GM12878 (cell line): ENCODE measurements around the gene SSB. TPM values are rescaled to one million over a fixed set of nuclear protein-coding genes. Genes with fewer than 3 reads are reported as not detected.

Experiments used
- ATAC-seq: fragments of 200-7000 bp; cut with Tn5 transposase; 3 replicates; pipeline ENCODE4 v1.9.1; 2020; ENCODE audit warnings: mild to moderate bottlenecking, moderate library complexity
- BruUV-seq: library from RNA; stranded (reverse); fragments of 400-500 nt; replicated peaks from 2 replicates; lab custom pipeline; 2021; lab: Mats Ljungman, UMichigan
- CTCF ChIA-PET: fragments of 300-600 bp; sonication (Branson Sonifier 250); formaldehyde crosslinking; extraction: SDS; loops from one replicate; lab custom pipeline; 2021; ENCODE audit warnings: inconsistent platforms; lab: Yijun Ruan, JAX
- POLR2A ChIA-PET: fragments of 350-600 bp; formaldehyde crosslinking; extraction: SDS; loops from one replicate; lab custom pipeline; 2021; ENCODE audit warnings: inconsistent platforms; lab: Charles Lee
- RAD21 ChIA-PET: fragments of 300-600 bp; sonication (Branson Sonifier 250); formaldehyde crosslinking; loops from one replicate; lab custom pipeline; 2023; ENCODE audit warnings: antibody characterized with exemption; ENCODE audit not compliant: unreplicated experiment; lab: Charles Lee
- SMC1A ChIA-PET: fragments of 300-600 bp; sonication (Branson Sonifier 250); formaldehyde crosslinking; loops from one replicate; lab custom pipeline; 2023; ENCODE audit not compliant: unreplicated experiment, uncharacterized antibody; lab: Charles Lee
- DNase-seq: peaks from one replicate; pipeline ENCODE4 v3.0.0-alpha.2; 2011; ENCODE audit warnings: low read depth, low spot score
- FAIRE-seq: peaks from 3 replicates; lab custom pipeline; 2011; peaks lifted over from hg19 to GRCh38; lab: Jason Lieb, UNC
- H2AFZ ChIP-seq: 2 replicates; pipeline ENCODE4 v1.6.0; 2011; ENCODE audit warnings: low read depth, low read length, control low read depth; ENCODE audit not compliant: control insufficient read depth
- H3K27ac ChIP-seq: 2 replicates; pipeline ENCODE4 v1.5.1; 2011; ENCODE audit warnings: control low read depth; ENCODE audit not compliant: control insufficient read depth, insufficient read depth
- H3K27me3 ChIP-seq, 2 experiments: replicated peaks in 1 of 2; 2 replicates each; pipeline versions ENCODE4 v1.6.0 to v1.6.1; 2011; ENCODE audit warnings: low read length in 1 of 2; ENCODE audit not compliant: control insufficient read depth in 2 of 2, insufficient read depth in 2 of 2
- H3K36me3 ChIP-seq, 2 experiments: 2 replicates each; pipeline ENCODE4 v1.5.1; 2011; ENCODE audit warnings: low read length in 1 of 2; ENCODE audit not compliant: control insufficient read depth in 2 of 2, insufficient read depth in 2 of 2
- H3K4me1 ChIP-seq: 2 replicates; pipeline ENCODE4 v1.6.1; 2011; ENCODE audit warnings: mild to moderate bottlenecking, low read length, moderate library complexity, mixed read lengths; ENCODE audit not compliant: control insufficient read depth, insufficient read depth
- H3K4me2 ChIP-seq: 2 replicates; pipeline ENCODE4 v1.6.0; 2011; ENCODE audit warnings: control low read depth; ENCODE audit not compliant: control insufficient read depth, insufficient read depth
- H3K4me3 ChIP-seq: fragments of 200-600 bp; sonication (generic); 2 replicates; pipeline ENCODE4 v1.5.1; 2016
- H3K79me2 ChIP-seq: 2 replicates; pipeline ENCODE4 v1.6.0; 2011; ENCODE audit warnings: low read length; ENCODE audit not compliant: control insufficient read depth, insufficient read depth
- H3K9ac ChIP-seq: 2 replicates; pipeline ENCODE4 v1.8.0; 2011; ENCODE audit warnings: low read length, control low read depth, mixed read lengths; ENCODE audit not compliant: control insufficient read depth, insufficient read depth
- H3K9me3 ChIP-seq: replicated peaks from 3 replicates; pipeline ENCODE4 v1.5.1; 2011; ENCODE audit warnings: mild to moderate bottlenecking, low read length; ENCODE audit not compliant: control insufficient read depth, insufficient read depth
- H4K20me1 ChIP-seq: 2 replicates; pipeline ENCODE4 v1.6.0; 2011; ENCODE audit not compliant: control insufficient read depth, insufficient read depth
- BHLHE40 ChIP-seq, 2 experiments: fragments of 450-650 bp in 1 of 2; IDR thresholded peaks; 2 replicates each; pipeline ENCODE4 v1.6.1; 2011 to 2017; ENCODE audit warnings: low read depth in 2 of 2, borderline replicate concordance in 1 of 2, improper control_type of control experiment in 1 of 2, low read length in 1 of 2, mild to moderate bottlenecking in 1 of 2
- BRCA1 ChIP-seq: IDR thresholded peaks from 2 replicates; pipeline ENCODE4 v1.6.1; 2011; ENCODE audit warnings: low read depth, low read length, improper control_type of control experiment
- CBX3 ChIP-seq: fragments of 200-600 bp; sonication (generic); IDR thresholded peaks from 2 replicates; pipeline ENCODE4 v1.6.1; 2016; ENCODE audit warnings: low read depth, borderline replicate concordance
- CBX5 ChIP-seq: sonication (generic); IDR thresholded peaks from 2 replicates; pipeline ENCODE4 v1.6.1; 2016; ENCODE audit warnings: low read depth, moderate library complexity, mild to moderate bottlenecking, inconsistent platforms
- CHD2 ChIP-seq: IDR thresholded peaks from 2 replicates; pipeline ENCODE4 v1.6.1; 2011; ENCODE audit warnings: low read depth, low read length, improper control_type of control experiment, borderline replicate concordance
- E4F1 ChIP-seq: fragments of 450-650 bp; IDR thresholded peaks from 2 replicates; pipeline ENCODE4 v1.6.1; 2018; ENCODE audit warnings: borderline replicate concordance, mild to moderate bottlenecking; ENCODE audit not compliant: partially characterized antibody
- EGR1 ChIP-seq, 2 experiments: IDR thresholded peaks; 1 replicate in 1 of 2; 2 replicates in 1 of 2; pipeline ENCODE4 v1.6.1; 2011 to 2012; ENCODE audit warnings: low read depth in 2 of 2, low read length in 2 of 2, borderline replicate concordance in 1 of 2, mild to moderate bottlenecking in 1 of 2, moderate library complexity in 1 of 2
- FOS ChIP-seq: IDR thresholded peaks from 3 replicates; pipeline ENCODE4 v1.6.1; 2011; ENCODE audit warnings: borderline replicate concordance; ENCODE audit not compliant: insufficient read length; ENCODE audit errors: extremely low read depth
- IKZF1 ChIP-seq: fragments of 450-650 bp; conservative IDR thresholded peaks from 2 replicates; pipeline ENCODE4 v1.6.1; 2017; ENCODE audit warnings: antibody characterized with exemption, mild to moderate bottlenecking
- LARP7 ChIP-seq: fragments of 450-650 bp; IDR thresholded peaks from 2 replicates; pipeline ENCODE4 v1.6.1; 2017; ENCODE audit warnings: mild to moderate bottlenecking
- NFYA ChIP-seq: IDR thresholded peaks from 2 replicates; pipeline ENCODE4 v1.6.1; 2011; ENCODE audit warnings: low read depth, mild to moderate bottlenecking, low read length, improper control_type of control experiment, borderline replicate concordance
- NR2C1 ChIP-seq: fragments of 450-650 bp; IDR thresholded peaks from 2 replicates; pipeline ENCODE4 v1.6.1; 2017; ENCODE audit warnings: antibody characterized with exemption, mild to moderate bottlenecking, moderate library complexity
- POLR2A ChIP-seq: IDR thresholded peaks from 2 replicates; pipeline ENCODE4 v1.6.1; 2011; ENCODE audit warnings: low read depth, mild to moderate bottlenecking, low read length
- RBBP5 ChIP-seq: fragments of 200-600 bp; sonication (generic); conservative IDR thresholded peaks from 2 replicates; pipeline ENCODE4 v1.6.1; 2016
- SIN3A ChIP-seq: IDR thresholded peaks from 2 replicates; pipeline ENCODE4 v1.6.1; 2012; ENCODE audit warnings: low read depth, low read length, improper control_type of control experiment
- SMC3 ChIP-seq: IDR thresholded peaks from 2 replicates; pipeline ENCODE4 v1.6.1; 2011; ENCODE audit warnings: low read length, improper control_type of control experiment, borderline replicate concordance
- SREBF2 ChIP-seq: IDR thresholded peaks from 2 replicates; pipeline ENCODE4 v1.6.1; 2012; ENCODE audit warnings: mild to moderate bottlenecking, low read length
- SRF ChIP-seq, 2 experiments: IDR thresholded peaks; 2 replicates each; pipeline ENCODE4 v1.6.1; 2011; ENCODE audit warnings: low read depth in 2 of 2, low read length in 2 of 2, mild to moderate bottlenecking in 1 of 2, moderate library complexity in 1 of 2
- TCF3 ChIP-seq: IDR thresholded peaks from 2 replicates; pipeline ENCODE4 v1.6.1; 2012; ENCODE audit warnings: low read depth, mild to moderate bottlenecking, low read length, borderline replicate concordance; ENCODE audit not compliant: insufficient read depth
- ZNF217 ChIP-seq: fragments of 450-650 bp; IDR thresholded peaks from 2 replicates; pipeline ENCODE4 v1.6.1; 2017; ENCODE audit warnings: antibody characterized with exemption, mild to moderate bottlenecking
- WGBS: methylation state at CpG from one replicate; pipeline ENCODE4 v1.1.6; 2016; ENCODE audit warnings: low lambda C conversion rate; ENCODE audit not compliant: insufficient replicate concordance, insufficient coverage; ENCODE audit errors: missing lambda C conversion rate; 5-methylcytosine and 5-hydroxymethylcytosine counted together
- in situ Hi-C: fragments of 300-500 bp; cut with MboI; formaldehyde crosslinking; loops from 9 replicates; pipeline ENCODE4 v1.14.3; 2018; ENCODE audit warnings: mixed read lengths
- intact Hi-C: fragments of 100-400 bp; cut with micrococcal nuclease; formaldehyde crosslinking; loops from one replicate; pipeline ENCODE4 v1.14.2; 2022; ENCODE audit not compliant: unreplicated experiment
- polyA plus RNA-seq, 11 experiments: library from polyadenylated mRNA; depleted of rRNA in 4 of 11; unstranded in 6 of 11; stranded (reverse) in 5 of 11; fragments of >200 nt; fragmentation: Nextera tagmentation in 4 of 11; fragmentation: Illumina TruSeq in 1 of 11; extraction: Ambion mirVana in 4 of 11; extraction: Trizol in 1 of 11; gene quantifications; 1 replicate in 1 of 11; 2 replicates in 10 of 11; pipeline versions ENCODE4 v1.2.1 to v1.2.3, GENCODE V29; 2011 to 2016; ENCODE audit warnings: inconsistent platforms in 2 of 11, missing spikeins in 2 of 11, low read depth in 1 of 11
- total RNA-seq, 4 experiments: library from RNA; depleted of rRNA in 3 of 4; stranded (reverse); fragments of >200 nt in 3 of 4; fragmentation: Illumina TruSeq in 1 of 4; extraction: Trizol in 1 of 4; gene quantifications; 2 replicates each; pipeline versions ENCODE4 v1.2.1 to v1.2.3, GENCODE V29; 2013 to 2021

Gene SSB
- total and polyA plus RNA-seq, 10 of the 15 experiments (the other 5 are each of a cell fraction or from before 2014, with no cell fraction given), result 103 to 313 (median 200) TPM

- H2AFZ ChIP-seq, result peak within 1 kb of the TSS; percentile 73
- ChIA-PET POLR2A (interaction anchor here (0.6 to 1.4 kb wide), 6 partner anchors 25 to 243 kb away, joined by 3 to 5 read pairs (median 4); partner anchors contain the start of gene PPIG), RAD21 (interaction anchor here (0.6 to 1.9 kb wide), 11 partner anchors 15 to 354 kb away, joined by 3 to 6 read pairs (median 5); no protein-coding TSS in a partner anchor), CTCF (interaction anchor here (0.6 to 3.1 kb wide), 13 partner anchors 8 to 1046 kb away, joined by 3 to 20 read pairs (median 4); no protein-coding TSS in a partner anchor), SMC1A (interaction anchor here (0.5 to 3.0 kb wide), 9 partner anchors 9 to 375 kb away, joined by 3 to 13 read pairs (median 3); no protein-coding TSS in a partner anchor)
- in situ Hi-C loops (no loop called here), intact Hi-C loops (loop anchor here (10.0 kb wide), 1 partner anchor 397 kb away; no protein-coding TSS in a partner anchor)
- H3K27me3 ChIP-seq, result no peaks in the 10 kb centered on the region
- no peaks in the 10 kb centered on the region for H3K36me3 ChIP-seq
- peak within 1 kb of the TSS; percentile 89 for H3K4me2 ChIP-seq
- H3K4me1 ChIP-seq, result peaks cover 10% of the 10 kb centered on the region; the same call in 1 of the 2 replicates
- peak within 1 kb of the TSS; percentile 52; the same call in 1 of the 2 replicates for H3K27ac ChIP-seq
- WGBS, result 2% methylated on average over 77 of the region's 104 CpGs
- FAIRE-seq, result peak; percentile 81
- ATAC-seq, result peak; percentile 80
- peak within 1 kb of the TSS; percentile 66; the same call in 1 of the 2 replicates for H3K9ac ChIP-seq
- BruUV-seq, result no TSS peak
- peak within 1 kb of the TSS; percentile 95 for H3K4me3 ChIP-seq
- H3K79me2 ChIP-seq, result peaks cover 61% of the 10 kb centered on the region
- no peaks in the 10 kb centered on the region for H3K9me3 ChIP-seq
- DNase-seq, result peak; percentile 57
- peaks cover 2% of the 10 kb centered on the region; the same call in 1 of the 2 replicates for H4K20me1 ChIP-seq
- TF ChIP-seq RBBP5 (no peak), BRCA1 (peak; percentile 90), EGR1 (IDR thresholded peaks at IDR 0.05; ENCODE audit: borderline replicate concordance in 1 of 2, low read depth in 2 of 2, low read length in 2 of 2) (peak in 1 of 2 experiments; percentile 80; a peak in 2 of 3 replicates), NFYA (no peak), SMC3 (no peak), LARP7 (peak; percentile 95), CBX5 (no peak), CHD2 (peak; percentile 99), IKZF1 (peak; percentile 94), NR2C1 (0 out of 2 replicates have a peak, but pooled peaks have one; percentile 8), SRF (IDR thresholded peaks at IDR 0.05; ENCODE audit: low read depth in 2 of 2, low read length in 2 of 2) (no peak), SREBF2 (no peak), FOS (no peak), E4F1 (no peak), SIN3A (peak; percentile 42; the same call in 1 of the 2 replicates), BHLHE40 (IDR thresholded peaks at IDR 0.05; ENCODE audit: borderline replicate concordance in 1 of 2, low read depth in 2 of 2, low read length in 1 of 2) (peak in 1 of 2 experiments; percentile 50; a peak in 1 of 4 replicates), CBX3 (no peak), ZNF217 (0 out of 2 replicates have a peak, but pooled peaks have one; percentile 49), TCF3 (0 out of 2 replicates have a peak, but pooled peaks have one; percentile 12), POLR2A (peak; percentile 80)
These were observed 28.8 kb downstream of the SSB start, which contains the start of gene UBR3 for GRCh38 chr2:169827272-169828140. Gene UBR3, plus strand, starts transcription at chr2:169827454. Its CDS starts 54 bp downstream, at chr2:169827508.
